GM23248 (cell line): ENCODE measurements around the gene GOLGA8R.
"Not testable (repeated sequence)": the region's sequence is repeated elsewhere in the genome, so short reads cannot be mapped to it uniquely, and the experiment has no call there.

ENCODE experiments used
- EZH2 ChIP-seq: fragments of 200-600 bp; sonication (generic); IDR thresholded peaks from 2 replicates; pipeline ENCODE4 v1.6.1; 2018; ENCODE audit warnings: antibody characterized with exemption, mild to moderate bottlenecking; ENCODE audit not compliant: insufficient read depth, poor library complexity, severe bottlenecking
- EZH2phosphoT487 ChIP-seq: fragments of 200-600 bp; sonication (generic); IDR thresholded peaks from 2 replicates; pipeline ENCODE4 v1.6.1; 2018; ENCODE audit warnings: antibody characterized with exemption, moderate library complexity, mild to moderate bottlenecking, low read depth; ENCODE audit not compliant: insufficient read depth

- not testable (repeated sequence) for TF ChIP-seq EZH2, EZH2phosphoT487
Measured at GRCh38 chr15:30386318-30386887, 27.7 kb downstream of the GOLGA8R start.
